Cortex of kidney (tissue), 1 donor: ENCODE data around the gene ITIH3.
"Not testable (repeated sequence)": the region's sequence is repeated elsewhere in the genome, so short reads cannot be mapped to it uniquely, and the experiment has no call there.

ENCODE experiments used
- DNase-seq: peaks from one replicate; lab custom pipeline; 2025; lab: John Stamatoyannopoulos, UW

Gene ITIH3

GRCh38 chr3:52794612-52795099 lies at the start of gene ITIH3:
Gene ITIH3, plus strand, starts transcription at chr3:52794796. Its CDS starts 8 bp downstream, at chr3:52794804.
- no peak for DNase-seq

- DNase-seq, result no peak
Observed at GRCh38 chr3:52752045-52752660, 42.4 kb upstream of the ITIH3 start.

GRCh38 chr3:52754373-52754772 lies 40.2 kb upstream of the ITIH3 start:
- DNase-seq, result no peak

- no peak for DNase-seq
Observed at GRCh38 chr3:52756141-52756540, 38.5 kb upstream of the ITIH3 start.

- DNase-seq, result no peak
Observed at GRCh38 chr3:52763466-52763865, 31.1 kb upstream of the ITIH3 start.

GRCh38 chr3:52769786-52770455 lies 24.7 kb upstream of the ITIH3 start:
- no peak for DNase-seq

GRCh38 chr3:52770496-52771333 lies 23.9 kb upstream of the ITIH3 start, which contains the start of gene NEK4:
Gene NEK4, minus strand, starts transcription at chr3:52770940. Its CDS starts 194 bp downstream, at chr3:52770746.
- DNase-seq, result no peak

- DNase-seq, result no peak
Observed at GRCh38 chr3:52771334-52771681, 23.3 kb upstream of the ITIH3 start.

- DNase-seq, result no peak
Observed at GRCh38 chr3:52771702-52772101, 22.9 kb upstream of the ITIH3 start.

- DNase-seq, result no peak
Observed at GRCh38 chr3:52773361-52774065, 21.1 kb upstream of the ITIH3 start.

- no peak for DNase-seq
Observed at GRCh38 chr3:52774066-52774713, 20.4 kb upstream of the ITIH3 start.

- no peak for DNase-seq
Observed at GRCh38 chr3:52774901-52775864, 19.4 kb upstream of the ITIH3 start.

- DNase-seq, result no peak
Observed at GRCh38 chr3:52775877-52776276, 18.7 kb upstream of the ITIH3 start.

GRCh38 chr3:52776486-52776885 lies 18.1 kb upstream of the ITIH3 start:
- not testable (repeated sequence) for DNase-seq

GRCh38 chr3:52777127-52777958 lies 17.3 kb upstream of the ITIH3 start, which contains the start of gene ITIH1:
Gene ITIH1, plus strand, starts transcription at chr3:52777599. Its CDS starts 17 bp downstream, at chr3:52777616.
- no peak for DNase-seq

- no peak for DNase-seq
Observed at GRCh38 chr3:52777959-52778805, 16.4 kb upstream of the ITIH3 start.

GRCh38 chr3:52779011-52779836 lies 15.4 kb upstream of the ITIH3 start:
- DNase-seq, result no peak
